ENCODE measurements around the gene TCN2. TPM values are rescaled to one million over a fixed set of nuclear protein-coding genes. Genes with fewer than 3 reads are reported as not detected.
"Not testable (repeated sequence)": the region's sequence is repeated elsewhere in the genome, so short reads cannot be mapped to it uniquely, and the experiment has no call there.

Gene TCN2
- total RNA-seq, 1 experiment from 2014 or later, result 4.5 TPM

GRCh38 chr22:30591588-30592359, 15.2 kb upstream of the TCN2 start, which contains the start of gene PES1:
TSS of gene PES1 (minus strand) at chr22:30591910. CDS start at chr22:30591833, 77 bp downstream.
- H3K9me3 ChIP-seq (replicated peaks), result no peaks in the 10 kb centered on the region
- H3K4me3 ChIP-seq, result peak within 1 kb of the TSS; percentile 52
- peaks cover 11% of the 10 kb centered on the region for H3K4me1 ChIP-seq (replicated peaks)
- H3K27me3 ChIP-seq (replicated peaks), result peaks cover 24% of the 10 kb centered on the region
- peak; percentile 97 to 99 for DNase-seq (ENCODE audit: low read depth in 1 of 2, low spot score in 2 of 2)
- H3K36me3 ChIP-seq, result peaks cover 34% of the 10 kb centered on the region
- peak within 1 kb of the TSS; percentile 94 for H3K27ac ChIP-seq

GRCh38 chr22:30592360-30592713, 14.6 kb upstream of the TCN2 start:
- Histone ChIP-seq H3K4me1 (replicated peaks) (peaks cover 11% of the 10 kb centered on the region), H3K27me3 (replicated peaks) (peaks cover 24% of the 10 kb centered on the region), H3K36me3 (peaks cover 28% of the 10 kb centered on the region), H3K4me3 (peak overlapping the region; percentile 52; the same call in 1 of the 2 replicates)
- not testable (repeated sequence) for DNase-seq (ENCODE audit: low read depth in 1 of 2, low spot score in 2 of 2); H3K27ac ChIP-seq; H3K9me3 ChIP-seq (replicated peaks)

GRCh38 chr22:30596199-30596598, 10.8 kb upstream of the TCN2 start:
- H3K36me3 ChIP-seq, result no peaks in the 10 kb centered on the region
- DNase-seq (ENCODE audit: low read depth in 1 of 2, low spot score in 2 of 2), result no peak

GRCh38 chr22:30596886-30597285, 10.1 kb upstream of the TCN2 start:
- DNase-seq (ENCODE audit: low read depth in 1 of 2, low spot score in 2 of 2), result no peak
- Histone ChIP-seq H3K9me3 (replicated peaks) (no peaks in the 10 kb centered on the region), H3K4me1 (replicated peaks) (no peaks in the 10 kb centered on the region), H3K27me3 (replicated peaks) (peaks cover 24% of the 10 kb centered on the region), H3K36me3 (no peaks in the 10 kb centered on the region), H3K27ac (no peak overlapping the region), H3K4me3 (no peak overlapping the region)

More at GRCh38 chr22:30596199-30596598, 10.8 kb upstream of the TCN2 start:
- Histone ChIP-seq H3K27me3 (replicated peaks) (peaks cover 24% of the 10 kb centered on the region), H3K4me3 (no peak overlapping the region), H3K4me1 (replicated peaks) (no peaks in the 10 kb centered on the region), H3K27ac (no peak overlapping the region), H3K9me3 (replicated peaks) (no peaks in the 10 kb centered on the region)

GRCh38 chr22:30598986-30599385, 8.0 kb upstream of the TCN2 start:
- DNase-seq (ENCODE audit: low read depth in 1 of 2, low spot score in 2 of 2), result no peak

GRCh38 chr22:30600921-30601320, 6.1 kb upstream of the TCN2 start:
- H3K9me3 ChIP-seq (replicated peaks), result no peaks in the 10 kb centered on the region

More at GRCh38 chr22:30598986-30599385, 8.0 kb upstream of the TCN2 start:
- Histone ChIP-seq H3K27me3 (replicated peaks) (peaks cover 12% of the 10 kb centered on the region), H3K36me3 (no peaks in the 10 kb centered on the region), H3K4me3 (no peak overlapping the region), H3K27ac (no peak overlapping the region), H3K4me1 (replicated peaks) (no peaks in the 10 kb centered on the region), H3K9me3 (replicated peaks) (no peaks in the 10 kb centered on the region)

GRCh38 chr22:30601464-30601863, 5.5 kb upstream of the TCN2 start:
- no peak overlapping the region for H3K4me3 ChIP-seq
- no peak overlapping the region for H3K27ac ChIP-seq
- no peak for DNase-seq (ENCODE audit: low read depth in 1 of 2, low spot score in 2 of 2)
- H3K36me3 ChIP-seq, result no peaks in the 10 kb centered on the region
- H3K9me3 ChIP-seq (replicated peaks), result no peaks in the 10 kb centered on the region
- no peaks in the 10 kb centered on the region for H3K27me3 ChIP-seq (replicated peaks)
- H3K4me1 ChIP-seq (replicated peaks), result peaks cover 11% of the 10 kb centered on the region

More at GRCh38 chr22:30600921-30601320, 6.1 kb upstream of the TCN2 start:
- no peak overlapping the region for H3K27ac ChIP-seq
- peaks cover 7% of the 10 kb centered on the region for H3K4me1 ChIP-seq (replicated peaks)
- peaks cover 3% of the 10 kb centered on the region; the same call in 1 of the 2 replicates for H3K27me3 ChIP-seq (replicated peaks)
- H3K36me3 ChIP-seq, result no peaks in the 10 kb centered on the region
- no peak for DNase-seq (ENCODE audit: low read depth in 1 of 2, low spot score in 2 of 2)
- no peak overlapping the region for H3K4me3 ChIP-seq

- no peak overlapping the region for H3K4me3 ChIP-seq
- H3K36me3 ChIP-seq, result no peaks in the 10 kb centered on the region
- peaks cover 16% of the 10 kb centered on the region for H3K4me1 ChIP-seq (replicated peaks)
- no peak for DNase-seq (ENCODE audit: low read depth in 1 of 2, low spot score in 2 of 2)
- no peak overlapping the region for H3K27ac ChIP-seq
- H3K9me3 ChIP-seq (replicated peaks), result no peaks in the 10 kb centered on the region
- H3K27me3 ChIP-seq (replicated peaks), result no peaks in the 10 kb centered on the region
These were observed 4.9 kb upstream of the TCN2 start for GRCh38 chr22:30602049-30602448.

GRCh38 chr22:30603801-30604200, 3.2 kb upstream of the TCN2 start:
- H3K36me3 ChIP-seq, result no peaks in the 10 kb centered on the region
- no peaks in the 10 kb centered on the region for H3K9me3 ChIP-seq (replicated peaks)
- H3K27me3 ChIP-seq (replicated peaks), result no peaks in the 10 kb centered on the region
- peaks cover 26% of the 10 kb centered on the region for H3K4me1 ChIP-seq (replicated peaks)
- DNase-seq (ENCODE audit: low read depth in 1 of 2, low spot score in 2 of 2), result no peak
- H3K4me3 ChIP-seq, result no peak overlapping the region
- no peak overlapping the region for H3K27ac ChIP-seq

- H3K4me1 ChIP-seq (replicated peaks), result peaks cover 35% of the 10 kb centered on the region
- no peak overlapping the region for H3K4me3 ChIP-seq
- no peak overlapping the region for H3K27ac ChIP-seq
- H3K36me3 ChIP-seq, result no peaks in the 10 kb centered on the region
- H3K27me3 ChIP-seq (replicated peaks), result no peaks in the 10 kb centered on the region
- DNase-seq (ENCODE audit: low read depth in 1 of 2, low spot score in 2 of 2), result no peak
- H3K9me3 ChIP-seq (replicated peaks), result no peaks in the 10 kb centered on the region
These were observed 2.3 kb upstream of the TCN2 start for GRCh38 chr22:30604723-30605122.

- DNase-seq (ENCODE audit: low read depth in 1 of 2, low spot score in 2 of 2), result peak in 1 of 2 experiments; percentile 28
- no peak overlapping the region for H3K4me3 ChIP-seq
These were observed 1.4 kb upstream of the TCN2 start for GRCh38 chr22:30605449-30606110.

GRCh38 chr22:30607300-30607930, 441 bp downstream of the TCN2 start:
- no peak for DNase-seq (ENCODE audit: low read depth in 1 of 2, low spot score in 2 of 2)
- no peaks in the 10 kb centered on the region for H3K36me3 ChIP-seq
- H3K27me3 ChIP-seq (replicated peaks), result no peaks in the 10 kb centered on the region
- H3K4me3 ChIP-seq, result peak overlapping the region; percentile 29; the same call in 1 of the 2 replicates
- H3K9me3 ChIP-seq (replicated peaks), result no peaks in the 10 kb centered on the region
- H3K4me1 ChIP-seq (replicated peaks), result peaks cover 37% of the 10 kb centered on the region
- H3K27ac ChIP-seq, result no peak overlapping the region

More at GRCh38 chr22:30605449-30606110, 1.4 kb upstream of the TCN2 start:
- H3K4me1 ChIP-seq (replicated peaks), result peaks cover 37% of the 10 kb centered on the region
- no peaks in the 10 kb centered on the region for H3K27me3 ChIP-seq (replicated peaks)
- no peak overlapping the region for H3K27ac ChIP-seq
- no peaks in the 10 kb centered on the region for H3K9me3 ChIP-seq (replicated peaks)
- no peaks in the 10 kb centered on the region for H3K36me3 ChIP-seq

- no peak overlapping the region for H3K4me3 ChIP-seq
- H3K27me3 ChIP-seq (replicated peaks), result no peaks in the 10 kb centered on the region
- no peaks in the 10 kb centered on the region for H3K9me3 ChIP-seq (replicated peaks)
- peaks cover 37% of the 10 kb centered on the region for H3K4me1 ChIP-seq (replicated peaks)
- H3K36me3 ChIP-seq, result no peaks in the 10 kb centered on the region
- DNase-seq (ENCODE audit: low read depth in 1 of 2, low spot score in 2 of 2), result no peak
- no peak overlapping the region for H3K27ac ChIP-seq
These were observed 965 bp downstream of the TCN2 start for GRCh38 chr22:30607939-30608338.

Data from SJSA1 (cell line).